GM12873 (cell line): ENCODE results near the gene SLC25A45.

ENCODE experiments used
- TF ChIP-seq, protein P1 (sequence below): IDR thresholded peaks from 2 replicates; pipeline ENCODE4 v1.5.1; 2012; ENCODE audit warnings: low read depth, mild to moderate bottlenecking, moderate library complexity, low read length, control low read depth; ENCODE audit not compliant: insufficient read depth; ENCODE audit errors: missing control alignments

SLC25A45 gene

DNA sequence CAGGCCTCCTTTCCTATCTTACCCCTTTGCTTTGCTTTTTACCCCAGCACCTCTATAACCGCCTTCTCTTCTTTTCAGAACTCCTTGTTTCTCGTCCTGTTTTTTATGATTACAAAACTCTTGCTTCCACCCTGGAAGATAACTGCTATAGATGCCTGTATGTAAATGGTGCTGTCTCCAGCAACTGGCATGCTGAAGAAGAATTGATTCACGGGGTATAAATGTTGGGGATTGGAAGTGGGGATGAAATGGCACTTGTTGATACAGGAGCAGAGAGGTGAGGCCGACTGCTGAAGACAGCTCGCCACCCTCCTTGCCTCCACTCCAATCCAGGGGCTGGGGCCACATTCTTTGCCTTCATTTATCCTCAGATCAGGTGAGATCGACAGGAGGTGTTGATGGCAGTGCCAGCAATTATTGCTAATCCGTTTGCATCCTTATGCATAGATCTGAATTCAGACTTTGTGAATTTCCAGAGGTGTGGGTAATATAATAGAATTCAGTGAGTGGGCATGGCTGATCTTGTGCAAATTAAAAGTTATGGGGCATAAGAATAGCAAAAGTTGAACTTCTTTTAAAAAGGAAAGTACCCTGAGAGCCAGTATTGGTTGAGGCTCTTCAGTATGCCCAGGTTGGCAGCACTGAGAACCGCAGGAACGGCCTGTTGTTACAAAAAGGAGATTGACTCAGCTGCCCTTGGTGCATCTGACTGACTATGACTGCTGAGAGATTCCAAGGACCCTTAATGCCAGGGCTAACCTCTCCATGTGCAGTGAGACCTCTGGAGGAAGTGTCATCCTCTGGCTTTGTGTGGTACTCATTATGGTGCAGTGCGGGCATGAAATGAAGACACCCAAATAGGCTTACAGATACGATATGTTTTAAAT is 45.5 kb upstream of the SLC25A45 start:
- TF ChIP-seq, protein P1, sequence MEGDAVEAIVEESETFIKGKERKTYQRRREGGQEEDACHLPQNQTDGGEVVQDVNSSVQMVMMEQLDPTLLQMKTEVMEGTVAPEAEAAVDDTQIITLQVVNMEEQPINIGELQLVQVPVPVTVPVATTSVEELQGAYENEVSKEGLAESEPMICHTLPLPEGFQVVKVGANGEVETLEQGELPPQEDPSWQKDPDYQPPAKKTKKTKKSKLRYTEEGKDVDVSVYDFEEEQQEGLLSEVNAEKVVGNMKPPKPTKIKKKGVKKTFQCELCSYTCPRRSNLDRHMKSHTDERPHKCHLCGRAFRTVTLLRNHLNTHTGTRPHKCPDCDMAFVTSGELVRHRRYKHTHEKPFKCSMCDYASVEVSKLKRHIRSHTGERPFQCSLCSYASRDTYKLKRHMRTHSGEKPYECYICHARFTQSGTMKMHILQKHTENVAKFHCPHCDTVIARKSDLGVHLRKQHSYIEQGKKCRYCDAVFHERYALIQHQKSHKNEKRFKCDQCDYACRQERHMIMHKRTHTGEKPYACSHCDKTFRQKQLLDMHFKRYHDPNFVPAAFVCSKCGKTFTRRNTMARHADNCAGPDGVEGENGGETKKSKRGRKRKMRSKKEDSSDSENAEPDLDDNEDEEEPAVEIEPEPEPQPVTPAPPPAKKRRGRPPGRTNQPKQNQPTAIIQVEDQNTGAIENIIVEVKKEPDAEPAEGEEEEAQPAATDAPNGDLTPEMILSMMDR: no peak

DNA sequence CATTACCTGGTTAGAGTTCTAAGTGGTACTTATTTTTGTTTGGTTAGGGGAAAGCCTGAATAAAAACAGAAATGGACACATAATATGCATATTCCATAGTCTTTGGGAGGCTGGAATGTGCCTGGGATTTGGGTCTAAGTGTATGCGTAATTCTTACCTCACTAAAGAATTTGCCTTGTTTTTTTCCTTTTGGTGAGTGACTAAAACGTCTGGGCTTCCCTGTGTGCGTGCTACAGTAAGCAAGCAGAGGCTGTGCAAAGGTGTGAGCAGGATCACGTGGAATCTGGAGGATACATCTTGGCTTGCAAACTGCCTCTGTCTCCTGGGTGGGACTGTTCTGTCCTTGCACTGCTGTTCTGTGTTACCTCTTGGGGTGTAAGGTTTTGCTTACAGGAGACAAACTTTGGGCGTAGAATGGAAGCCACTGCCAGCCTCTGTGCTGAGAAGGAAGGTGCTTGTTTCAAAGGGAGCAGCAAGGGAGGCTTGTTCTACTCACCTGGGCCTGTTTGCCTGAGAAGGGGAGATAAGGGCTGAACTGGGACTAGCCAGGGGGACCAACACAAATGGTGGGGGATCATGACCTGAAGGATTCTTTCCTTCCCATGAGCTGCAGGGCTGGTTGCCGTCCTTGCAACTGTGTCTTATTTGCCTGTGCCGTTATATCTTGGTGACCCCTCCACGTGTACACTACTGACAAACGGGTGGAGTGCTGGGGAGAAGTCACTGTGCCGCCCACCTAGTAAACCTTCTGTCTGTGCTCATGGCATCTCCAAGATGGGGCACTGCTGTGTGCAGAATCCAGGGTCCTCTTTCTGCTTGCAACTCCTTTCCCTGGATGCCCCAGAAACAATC is 44.6 kb upstream of the SLC25A45 start:
- TF ChIP-seq, protein P1: no peak

DNA sequence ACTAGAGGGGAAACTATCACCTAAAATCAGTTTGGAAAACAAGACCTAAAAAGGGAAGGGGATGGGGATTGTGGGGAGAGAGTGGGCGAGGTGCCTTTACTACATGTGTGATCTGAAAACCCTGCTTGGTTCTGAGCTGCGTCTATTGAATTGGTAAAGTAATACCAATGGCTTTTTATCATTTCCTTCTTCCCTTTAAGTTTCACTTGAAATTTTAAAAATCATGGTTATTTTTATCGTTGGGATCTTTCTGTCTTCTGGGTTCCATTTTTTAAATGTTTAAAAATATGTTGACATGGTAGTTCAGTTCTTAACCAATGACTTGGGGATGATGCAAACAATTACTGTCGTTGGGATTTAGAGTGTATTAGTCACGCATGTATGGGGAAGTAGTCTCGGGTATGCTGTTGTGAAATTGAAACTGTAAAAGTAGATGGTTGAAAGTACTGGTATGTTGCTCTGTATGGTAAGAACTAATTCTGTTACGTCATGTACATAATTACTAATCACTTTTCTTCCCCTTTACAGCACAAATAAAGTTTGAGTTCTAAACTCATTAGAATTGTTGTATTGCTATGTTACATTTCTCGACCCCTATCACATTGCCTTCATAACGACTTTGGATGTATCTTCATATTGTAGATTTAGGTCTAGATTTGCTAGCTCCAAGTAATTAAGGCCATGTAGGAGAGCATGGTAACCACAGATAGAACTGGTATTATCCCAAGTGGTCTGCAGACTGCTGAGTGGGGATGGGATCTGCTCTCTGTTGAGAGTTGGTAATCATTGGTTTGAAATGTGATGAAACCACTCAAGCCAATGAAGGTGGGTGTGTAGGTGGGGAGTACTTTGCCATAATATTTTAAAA is 43.8 kb upstream of the SLC25A45 start:
- TF ChIP-seq, protein P1: no peak

DNA sequence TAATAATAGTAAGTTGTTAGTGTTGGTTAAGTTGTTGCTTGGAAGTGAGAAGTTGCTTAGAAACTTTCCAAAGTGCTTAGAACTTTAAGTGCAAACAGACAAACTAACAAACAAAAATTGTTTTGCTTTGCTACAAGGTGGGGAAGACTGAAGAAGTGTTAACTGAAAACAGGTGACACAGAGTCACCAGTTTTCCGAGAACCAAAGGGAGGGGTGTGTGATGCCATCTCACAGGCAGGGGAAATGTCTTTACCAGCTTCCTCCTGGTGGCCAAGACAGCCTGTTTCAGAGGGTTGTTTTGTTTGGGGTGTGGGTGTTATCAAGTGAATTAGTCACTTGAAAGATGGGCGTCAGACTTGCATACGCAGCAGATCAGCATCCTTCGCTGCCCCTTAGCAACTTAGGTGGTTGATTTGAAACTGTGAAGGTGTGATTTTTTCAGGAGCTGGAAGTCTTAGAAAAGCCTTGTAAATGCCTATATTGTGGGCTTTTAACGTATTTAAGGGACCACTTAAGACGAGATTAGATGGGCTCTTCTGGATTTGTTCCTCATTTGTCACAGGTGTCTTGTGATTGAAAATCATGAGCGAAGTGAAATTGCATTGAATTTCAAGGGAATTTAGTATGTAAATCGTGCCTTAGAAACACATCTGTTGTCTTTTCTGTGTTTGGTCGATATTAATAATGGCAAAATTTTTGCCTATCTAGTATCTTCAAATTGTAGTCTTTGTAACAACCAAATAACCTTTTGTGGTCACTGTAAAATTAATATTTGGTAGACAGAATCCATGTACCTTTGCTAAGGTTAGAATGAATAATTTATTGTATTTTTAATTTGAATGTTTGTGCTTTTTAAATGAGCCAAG is 42.9 kb upstream of the SLC25A45 start:
- TF ChIP-seq, protein P1: peak; percentile 38

DNA sequence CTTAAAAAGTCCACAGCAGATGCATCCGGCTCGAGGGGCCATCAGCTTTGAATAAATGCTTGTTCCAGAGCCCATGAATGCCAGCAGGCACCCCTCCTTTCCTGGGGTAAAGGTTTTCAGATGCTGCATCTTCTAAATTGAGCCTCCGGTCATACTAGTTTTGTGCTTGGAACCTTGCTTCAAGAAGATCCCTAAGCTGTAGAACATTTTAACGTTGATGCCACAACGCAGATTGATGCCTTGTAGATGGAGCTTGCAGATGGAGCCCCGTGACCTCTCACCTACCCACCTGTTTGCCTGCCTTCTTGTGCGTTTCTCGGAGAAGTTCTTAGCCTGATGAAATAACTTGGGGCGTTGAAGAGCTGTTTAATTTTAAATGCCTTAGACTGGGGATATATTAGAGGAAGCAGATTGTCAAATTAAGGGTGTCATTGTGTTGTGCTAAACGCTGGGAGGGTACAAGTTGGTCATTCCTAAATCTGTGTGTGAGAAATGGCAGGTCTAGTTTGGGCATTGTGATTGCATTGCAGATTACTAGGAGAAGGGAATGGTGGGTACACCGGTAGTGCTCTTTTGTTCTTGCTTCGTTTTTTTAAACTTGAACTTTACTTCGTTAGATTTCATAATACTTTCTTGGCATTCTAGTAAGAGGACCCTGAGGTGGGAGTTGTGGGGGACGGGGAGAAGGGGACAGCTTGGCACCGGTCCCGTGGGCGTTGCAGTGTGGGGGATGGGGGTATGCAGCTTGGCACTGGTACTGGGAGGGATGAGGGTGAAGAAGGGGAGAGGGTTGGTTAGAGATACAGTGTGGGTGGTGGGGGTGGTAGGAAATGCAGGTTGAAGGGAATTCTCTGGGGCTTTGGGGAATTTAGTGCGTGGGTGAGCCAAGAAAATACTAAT is 42.0 kb upstream of the SLC25A45 start:
- TF ChIP-seq, protein P1: no peak
